PC-3 (cell line): ENCODE data around the gene KCNA2.

ENCODE experiments used
- CTCF ChIP-seq: fragments of 300-600 bp; sonication (generic); conservative IDR thresholded peaks from 2 replicates; pipeline ENCODE4 v1.5.1; 2017; ENCODE audit warnings: antibody characterized with exemption, low read depth, mild to moderate bottlenecking, low read length
- EZH2 ChIP-seq: fragments of 300-600 bp; sonication (generic); IDR thresholded peaks from one replicate; pipeline ENCODE4 v1.6.1; 2017; ENCODE audit warnings: antibody characterized with exemption, mild to moderate bottlenecking, low read length; ENCODE audit not compliant: unreplicated experiment
- EZH2phosphoT487 ChIP-seq: fragments of 300-600 bp; sonication (generic); IDR thresholded peaks from 2 replicates; pipeline ENCODE4 v1.6.1; 2018; ENCODE audit warnings: mild to moderate bottlenecking, antibody characterized with exemption, low read length, borderline replicate concordance

- TF ChIP-seq CTCF (no peak), EZH2phosphoT487 (peak; percentile 62; the same call in 1 of the 2 replicates), EZH2 (peak; percentile 93)
These were observed 738 bp upstream of the KCNA2 start for GRCh38 chr1:110606657-110607535.
